Fibroblast of skin of abdomen (primary cell): ENCODE measurements around the gene OVCH2.
"Not testable (repeated sequence)": the region's sequence is repeated elsewhere in the genome, so short reads cannot be mapped to it uniquely, and the experiment has no call there.

Experiments used
- DNase-seq: peaks from one replicate; pipeline ENCODE4 v3.0.0-alpha.2; 2013

OVCH2 gene

GRCh38 chr11:7671347-7672215 is 34.7 kb downstream of the OVCH2 start:
- no peak for DNase-seq

DNA sequence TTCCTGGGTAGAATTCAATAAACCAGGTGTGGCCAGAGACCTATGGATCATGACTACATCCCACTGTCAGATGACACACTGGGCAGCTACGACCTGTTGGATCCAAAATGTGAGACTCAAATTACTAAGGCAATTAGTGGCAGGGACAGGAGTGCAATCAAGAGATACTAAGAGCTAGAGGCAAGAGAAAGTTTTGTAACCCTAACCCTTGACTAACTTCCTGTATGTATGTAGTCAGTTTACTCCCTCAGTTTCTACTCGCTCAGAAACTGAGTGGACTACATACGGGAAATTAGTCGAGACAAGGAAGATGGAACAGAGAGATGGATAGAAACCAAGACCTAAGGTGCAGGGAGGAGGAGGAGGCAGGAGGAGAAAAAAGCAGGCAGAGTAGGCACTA is 35.6 kb downstream of the OVCH2 start:
- no peak for DNase-seq

DNA sequence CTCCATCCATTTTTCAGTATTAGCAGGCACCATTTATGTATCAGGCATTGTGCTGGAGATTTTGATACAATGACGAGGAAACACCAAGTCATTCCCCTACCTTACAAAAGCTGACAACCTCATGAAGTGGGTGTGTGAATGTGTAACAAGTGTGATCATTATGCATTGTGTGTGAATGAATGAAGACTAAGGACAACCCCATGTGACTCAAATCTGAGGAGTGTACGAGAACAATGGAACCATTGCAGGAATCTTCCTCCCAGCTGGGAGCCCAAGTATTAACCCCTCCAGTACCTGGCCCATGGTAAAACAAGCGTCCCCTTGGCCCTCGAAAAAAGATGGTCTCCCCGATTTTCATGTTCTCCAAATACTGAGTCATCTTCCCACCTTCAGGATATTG is 37.4 kb downstream of the OVCH2 start:
- no peak for DNase-seq

DNA sequence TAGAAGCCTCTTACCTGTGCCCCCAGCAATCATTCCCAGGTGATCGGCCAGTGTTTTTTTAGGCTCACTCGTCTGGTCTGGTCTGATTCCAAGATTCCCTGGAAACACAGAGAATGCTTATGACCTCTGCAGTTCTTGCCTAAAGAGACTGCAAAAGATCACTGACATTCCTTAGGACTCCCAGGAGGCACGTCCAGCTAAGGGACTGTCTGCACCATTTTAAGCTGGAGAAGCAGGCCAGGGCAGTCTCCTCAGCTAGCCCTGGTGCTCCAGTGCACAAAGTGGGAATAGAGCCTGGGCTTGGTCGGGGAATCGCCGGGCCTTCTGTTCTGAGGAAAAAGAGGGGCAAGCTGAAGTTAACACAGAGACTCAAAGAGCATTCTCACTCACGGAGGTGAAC is 37.8 kb downstream of the OVCH2 start:
- no peak for DNase-seq

DNA sequence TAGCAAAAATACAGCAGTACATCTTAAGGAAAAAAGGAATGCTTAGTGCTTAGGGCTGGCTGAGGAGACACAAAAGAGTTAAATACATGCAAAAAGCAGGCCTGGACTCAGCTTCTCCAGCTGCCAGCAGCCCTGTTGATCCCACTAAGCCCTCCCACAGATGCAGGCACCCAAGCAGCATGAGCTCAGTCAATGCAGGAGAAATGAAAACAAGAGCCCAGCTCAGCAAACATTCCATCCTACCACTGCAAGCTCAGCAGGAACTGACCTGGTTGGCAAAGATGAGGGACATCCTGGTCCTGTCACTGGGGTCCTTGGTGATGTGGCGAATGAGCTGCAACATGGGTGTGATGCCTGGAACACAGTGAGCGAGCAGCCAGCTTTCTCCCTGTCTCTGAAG is 38.8 kb downstream of the OVCH2 start:
- DNase-seq: no peak

DNA sequence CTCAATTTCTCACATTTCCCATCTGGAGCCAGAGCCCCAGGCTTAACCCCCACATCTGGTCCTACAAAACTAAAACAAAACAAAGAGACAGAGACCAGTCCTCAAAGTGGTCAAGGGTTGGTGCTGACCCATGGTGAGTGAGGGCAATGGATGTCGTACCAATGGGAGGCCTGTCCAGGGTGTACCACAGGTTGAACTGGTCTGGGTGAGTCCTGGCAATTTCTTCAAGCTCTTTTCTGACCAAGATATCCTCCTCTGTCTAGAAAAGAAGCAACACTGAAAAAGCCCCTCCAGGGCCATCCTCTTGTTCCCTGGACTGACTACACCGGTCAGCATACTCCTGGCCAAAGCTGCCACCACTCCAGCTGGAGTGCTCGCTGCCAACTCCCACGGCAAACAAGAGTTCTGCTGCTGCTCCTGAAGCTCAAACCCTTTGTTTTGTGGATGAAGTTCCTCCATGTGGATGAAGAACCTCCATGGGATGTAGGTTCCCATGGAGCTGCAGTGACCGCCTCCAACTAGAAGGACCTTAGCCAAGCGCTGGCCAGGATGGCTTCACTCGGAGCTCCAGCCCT is 39.9 kb downstream of the OVCH2 start:
- DNase-seq: no peak

GRCh38 chr11:7665473-7666291 is 40.6 kb downstream of the OVCH2 start:
- peak; percentile 53 for DNase-seq

DNA sequence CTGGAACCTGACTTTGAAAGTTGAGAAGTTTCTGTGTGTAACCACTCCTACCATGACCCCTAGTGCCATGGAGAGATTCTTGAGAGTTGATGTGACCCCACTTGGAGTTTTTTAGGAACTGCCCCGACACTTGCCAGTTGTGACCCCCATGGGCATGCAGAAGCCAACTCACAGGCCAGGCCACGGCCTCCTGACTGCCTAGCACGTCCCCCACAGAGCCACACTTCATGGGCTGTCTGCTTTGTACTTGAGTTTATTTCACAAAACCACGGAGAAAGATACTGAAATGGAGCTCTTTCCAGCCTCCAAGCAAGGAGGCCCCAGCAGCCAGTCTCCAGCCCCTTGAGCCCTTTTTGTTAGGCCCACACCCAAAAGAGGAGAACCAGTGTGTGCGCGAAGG is 41.4 kb downstream of the OVCH2 start:
- no peak for DNase-seq

- DNase-seq: not testable (repeated sequence)
Observed at GRCh38 chr11:7663531-7663930, 42.7 kb downstream of the OVCH2 start.

GRCh38 chr11:7657306-7658025 is 48.8 kb downstream of the OVCH2 start:
- DNase-seq: peak; percentile 63

GRCh38 chr11:7656704-7657103 is 49.6 kb downstream of the OVCH2 start:
- DNase-seq: no peak

GRCh38 chr11:7655253-7656217 is 50.7 kb downstream of the OVCH2 start:
- no peak for DNase-seq

DNA sequence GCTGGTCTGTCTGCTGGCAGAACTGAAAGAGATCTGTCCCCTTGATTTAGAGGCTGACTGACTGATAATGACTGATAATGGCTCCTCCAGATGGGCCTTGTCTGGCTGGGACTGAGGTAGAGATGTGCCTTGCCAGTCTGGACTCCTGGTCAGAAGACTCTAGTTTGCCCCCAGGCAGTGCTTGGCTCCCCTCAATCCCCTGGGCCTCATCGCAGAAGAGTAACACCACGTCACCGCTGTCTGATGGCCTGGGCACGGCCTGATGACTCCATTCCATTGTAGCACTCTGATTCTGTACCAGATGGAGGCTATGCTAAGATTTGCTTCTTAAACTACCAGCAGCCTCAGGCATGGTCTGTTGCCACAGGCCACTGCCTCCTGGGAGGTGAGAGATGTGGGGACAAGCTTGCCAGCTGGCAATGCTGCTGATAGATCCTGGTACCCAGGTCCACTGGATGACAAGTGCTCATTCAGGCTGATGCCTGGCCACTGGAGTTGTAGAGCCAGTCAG is 52.0 kb downstream of the OVCH2 start:
- no peak for DNase-seq

GRCh38 chr11:7651700-7652099 is 54.6 kb downstream of the OVCH2 start:
- DNase-seq: no peak

GRCh38 chr11:7651140-7651551 is 55.1 kb downstream of the OVCH2 start:
- peak; percentile 49 for DNase-seq

DNA sequence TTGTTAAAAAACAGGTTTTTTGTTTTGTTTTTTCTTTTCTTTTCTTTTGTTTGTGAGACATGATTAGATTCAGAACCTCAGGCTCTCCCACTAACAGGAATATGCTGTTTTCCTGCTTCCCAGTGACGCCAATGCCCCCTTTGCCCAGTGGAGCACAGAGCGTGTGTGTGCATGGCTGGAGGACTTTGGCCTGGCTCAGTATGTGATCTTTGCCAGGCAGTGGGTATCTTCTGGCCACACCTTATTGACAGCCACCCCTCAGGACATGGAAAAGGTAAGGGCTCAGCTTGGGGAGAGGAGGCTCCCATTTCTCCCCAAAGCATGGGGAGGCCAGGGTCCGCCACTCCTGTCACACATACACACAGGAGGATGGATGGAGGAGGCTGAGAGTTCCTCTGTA is 58.0 kb downstream of the OVCH2 start:
- DNase-seq: no peak

- DNase-seq: no peak
Observed at GRCh38 chr11:7646866-7647265, 59.4 kb downstream of the OVCH2 start.

DNA sequence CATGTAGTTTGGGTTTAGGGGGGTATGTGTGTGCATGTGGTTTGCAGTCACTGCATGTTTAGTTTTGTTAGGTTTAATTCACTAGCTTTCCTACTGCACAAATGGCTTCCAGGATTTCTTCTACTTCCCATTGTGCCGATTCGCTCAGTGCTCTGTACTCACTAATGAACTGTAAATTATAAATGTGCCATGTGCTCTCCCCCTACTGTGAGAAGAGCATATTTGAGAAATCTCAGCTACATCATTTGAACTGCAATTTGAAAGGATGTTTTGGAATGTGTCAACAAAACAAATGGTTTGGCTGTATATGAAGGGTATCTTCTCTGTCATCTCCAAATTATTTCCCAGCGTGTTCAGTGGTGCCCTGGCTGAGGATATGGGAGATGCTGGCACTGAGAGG is 61.1 kb downstream of the OVCH2 start:
- no peak for DNase-seq

GRCh38 chr11:7643314-7643713 is 63.0 kb downstream of the OVCH2 start:
- DNase-seq: no peak

DNA sequence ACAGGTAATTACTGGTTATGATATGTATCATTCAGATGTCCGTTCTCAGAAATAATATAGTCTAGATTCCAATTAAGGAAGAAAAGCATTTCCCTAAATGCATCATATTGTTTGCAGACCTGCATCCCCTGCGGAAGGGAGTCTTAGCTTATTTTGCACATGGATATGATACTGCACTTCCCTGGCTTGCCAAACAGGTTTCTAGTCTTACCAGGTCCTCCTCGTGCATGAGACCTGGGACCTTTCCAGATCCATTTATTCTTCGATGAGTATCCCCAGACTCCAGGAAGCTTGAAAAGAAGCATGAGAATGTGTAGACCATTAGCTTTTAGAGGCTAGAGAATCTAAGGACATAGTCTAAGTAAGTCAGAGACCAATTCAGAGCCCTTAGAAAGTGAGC is 63.5 kb downstream of the OVCH2 start:
- DNase-seq: no peak

DNA sequence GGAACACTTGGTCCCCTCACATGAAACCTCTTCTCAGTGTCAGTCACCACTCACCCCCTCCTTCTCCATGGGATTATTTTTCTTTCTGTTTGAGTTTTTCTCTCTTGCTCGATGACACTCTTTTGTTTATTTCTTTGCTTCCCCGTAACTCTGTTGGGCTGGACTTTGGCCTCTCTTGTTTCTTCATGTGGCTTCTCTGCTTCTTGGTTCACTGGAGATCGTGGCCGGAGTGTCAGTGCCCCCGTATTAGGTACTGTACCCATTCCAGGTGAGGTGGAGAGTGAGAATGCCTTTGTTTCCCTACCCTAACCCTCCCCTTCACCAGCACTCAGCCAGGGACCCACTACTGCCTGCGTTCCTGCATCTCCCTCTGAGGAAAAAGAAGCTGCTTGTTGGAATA is 65.5 kb downstream of the OVCH2 start:
- DNase-seq: no peak
